Colonic mucosa (tissue), 4 donors: ENCODE measurements around the gene NUP62. TPM values are rescaled to one million over a fixed set of nuclear protein-coding genes. Genes with fewer than 3 reads are reported as not detected.
"Not testable (repeated sequence)": the region's sequence is repeated elsewhere in the genome, so short reads cannot be mapped to it uniquely, and the experiment has no call there.

ENCODE experiments used
- DNase-seq: peaks from one replicate; pipeline ENCODE4 v3.0.0-alpha.2; 2020
- H3K27ac ChIP-seq: fragments of 200-600 bp; one replicate; pipeline ENCODE4 v1.8.0; 2021
- H3K27me3 ChIP-seq: fragments of 200-600 bp; one replicate; pipeline ENCODE4 v1.8.0; 2021
- H3K36me3 ChIP-seq: fragments of 200-600 bp; one replicate; pipeline ENCODE4 v1.8.0; 2021
- H3K4me1 ChIP-seq: fragments of 200-600 bp; one replicate; pipeline ENCODE4 v1.8.0; 2021; ENCODE audit warnings: mild to moderate bottlenecking
- H3K4me3 ChIP-seq: fragments of 200-600 bp; one replicate; pipeline ENCODE4 v1.8.0; 2021
- H3K9ac ChIP-seq, 2 donors: one replicate each; pipeline ENCODE4 v1.7.0; 2013; ENCODE audit warnings: control low read depth in 2 of 2, low read depth in 2 of 2, low read length in 2 of 2
- H3K9me3 ChIP-seq: fragments of 200-600 bp; one replicate; pipeline ENCODE4 v1.8.0; 2021
- CTCF ChIP-seq: fragments of 200-600 bp; IDR thresholded peaks from one replicate; pipeline ENCODE4 v1.8.0; 2022; ENCODE audit warnings: antibody characterized with exemption, mild to moderate bottlenecking
- intact Hi-C: fragments of 100-400 bp; cut with DNase I; formaldehyde crosslinking; loops from one replicate; pipeline ENCODE4 v1.14.1; 2022
- total RNA-seq, 2 donors: library from RNA; stranded (reverse); fragmentation: NEBNext Ultra II Directional in 1 of 2; extraction: Animal tissue kit (Norgen Biotek cat#: 25700) in 1 of 2; gene quantifications; one replicate each; pipeline ENCODE4 v1.2.1, GENCODE V29; 2021
- donor health status: healthy.
- donor health status: DM: no; HTN: no; CAD: no.
- donor health status: DM: no; HTN: no; CAD: no.

NUP62 gene
- total RNA-seq, 2 donors from 2014 or later = 34.8 to 59.8 TPM

GRCh38 chr19:49949742-49950589, 20.7 kb upstream of the NUP62 start:
- TF ChIP-seq CTCF = no peak
- no peaks in the 10 kb centered on the region for H3K27me3 ChIP-seq
- H3K36me3 ChIP-seq = no peaks in the 10 kb centered on the region
- no peak overlapping the region for H3K27ac ChIP-seq
- peaks cover 10% of the 10 kb centered on the region for H3K4me1 ChIP-seq
- no peak overlapping the region for H3K4me3 ChIP-seq
- no peaks in the 10 kb centered on the region for H3K9me3 ChIP-seq
- intact Hi-C loops = no loop called here
- H3K9ac ChIP-seq = no peak overlapping the region
- DNase-seq = no peak

- H3K4me1 ChIP-seq = no peaks in the 10 kb centered on the region
- no peaks in the 10 kb centered on the region for H3K27me3 ChIP-seq
- no peak overlapping the region for H3K27ac ChIP-seq
- no peaks in the 10 kb centered on the region for H3K9me3 ChIP-seq
- no peaks in the 10 kb centered on the region for H3K36me3 ChIP-seq
- DNase-seq = no peak
- no peak overlapping the region for H3K9ac ChIP-seq
- no peak for TF ChIP-seq CTCF
- H3K4me3 ChIP-seq = no peak overlapping the region
- intact Hi-C loops = no loop called here
Observed at GRCh38 chr19:49946415-49946814, 17.1 kb upstream of the NUP62 start.

- H3K4me1 ChIP-seq, intact Hi-C loops, H3K9me3 ChIP-seq, H3K27me3 ChIP-seq, DNase-seq, H3K4me3 ChIP-seq, H3K27ac ChIP-seq, H3K9ac ChIP-seq, H3K36me3 ChIP-seq: not testable (repeated sequence)
Observed at GRCh38 chr19:49944567-49944966, 15.3 kb upstream of the NUP62 start.

- H3K36me3 ChIP-seq = no peaks in the 10 kb centered on the region
- no peak overlapping the region for H3K4me3 ChIP-seq
- H3K27ac ChIP-seq = no peak overlapping the region
- H3K4me1 ChIP-seq = peaks cover 5% of the 10 kb centered on the region
- TF ChIP-seq CTCF = no peak
- H3K9ac ChIP-seq = no peak overlapping the region
- intact Hi-C loops = no loop called here
- no peak for DNase-seq
- H3K27me3 ChIP-seq = no peaks in the 10 kb centered on the region
- H3K9me3 ChIP-seq = no peaks in the 10 kb centered on the region
Observed at GRCh38 chr19:49940482-49940791, 11.1 kb upstream of the NUP62 start.

GRCh38 chr19:49939721-49940481, 10.6 kb upstream of the NUP62 start:
- Histone ChIP-seq H3K9me3 (no peaks in the 10 kb centered on the region), H3K27ac (no peak overlapping the region), H3K4me1 (peaks cover 5% of the 10 kb centered on the region), H3K36me3 (no peaks in the 10 kb centered on the region), H3K27me3 (no peaks in the 10 kb centered on the region), H3K4me3 (no peak overlapping the region), H3K9ac (no peak overlapping the region)
- no peak for DNase-seq
- no peak for TF ChIP-seq CTCF
- intact Hi-C loops = no loop called here

- no peak overlapping the region for H3K27ac ChIP-seq
- no peak for DNase-seq
- no peak for TF ChIP-seq CTCF
Observed at GRCh38 chr19:49938662-49939061, 9.4 kb upstream of the NUP62 start.

More at GRCh38 chr19:49938662-49939061, 9.4 kb upstream of the NUP62 start:
- Histone ChIP-seq H3K9ac (no peak overlapping the region), H3K4me3 (no peak overlapping the region), H3K36me3 (no peaks in the 10 kb centered on the region), H3K4me1 (peaks cover 5% of the 10 kb centered on the region), H3K9me3 (no peaks in the 10 kb centered on the region), H3K27me3 (no peaks in the 10 kb centered on the region)
- intact Hi-C loops = no loop called here
